Erythroblast (primary cell): ENCODE results near the gene DENR.
"Not testable (repeated sequence)": the region's sequence is repeated elsewhere in the genome, so short reads cannot be mapped to it uniquely, and the experiment has no call there.

Experiments
- DNase-seq, 2 experiments: peaks; one replicate each; lab custom pipeline; 2025; lab: John Stamatoyannopoulos, UW
- GATA1 ChIP-seq: IDR thresholded peaks from 2 replicates; pipeline ENCODE4 v1.6.1; 2011; ENCODE audit warnings: low read depth, mild to moderate bottlenecking, control low read depth, low read length, moderate library complexity
- POLR2A ChIP-seq: IDR thresholded peaks from 2 replicates; pipeline ENCODE4 v1.6.1; 2011; ENCODE audit warnings: mild to moderate bottlenecking, low read length

Gene DENR

GRCh38 chr12:122785503-122785902, 32.9 kb downstream of the DENR start:
- TF ChIP-seq GATA1: no peak
- TF ChIP-seq POLR2A: no peak

GRCh38 chr12:122788387-122788786, 35.8 kb downstream of the DENR start:
- TF ChIP-seq POLR2A (no peak), GATA1 (no peak)
- DNase-seq: no peak

More at GRCh38 chr12:122785503-122785902, 32.9 kb downstream of the DENR start:
- no peak for DNase-seq

GRCh38 chr12:122789637-122790036, 37.0 kb downstream of the DENR start:
- TF ChIP-seq GATA1: no peak
- TF ChIP-seq POLR2A: no peak
- peak in 1 of 2 experiments; percentile 40 for DNase-seq

GRCh38 chr12:122790393-122791075, 37.9 kb downstream of the DENR start:
- TF ChIP-seq POLR2A: no peak
- no peak for TF ChIP-seq GATA1
- no peak for DNase-seq

GRCh38 chr12:122793685-122794106, 41.1 kb downstream of the DENR start:
- DNase-seq: peak; percentile 87 to 94
- TF ChIP-seq POLR2A: no peak
- TF ChIP-seq GATA1: no peak

GRCh38 chr12:122795807-122796206, 43.2 kb downstream of the DENR start:
- DNase-seq: no peak
- TF ChIP-seq POLR2A (no peak), GATA1 (no peak)

GRCh38 chr12:122799641-122800243, 47.1 kb downstream of the DENR start:
- no peak for DNase-seq
- TF ChIP-seq GATA1 (no peak), POLR2A (no peak)

GRCh38 chr12:122803937-122804336, 51.3 kb downstream of the DENR start:
- TF ChIP-seq GATA1: no peak
- no peak for TF ChIP-seq POLR2A

GRCh38 chr12:122804957-122805356, 52.3 kb downstream of the DENR start:
- not testable (repeated sequence) for DNase-seq

More at GRCh38 chr12:122803937-122804336, 51.3 kb downstream of the DENR start:
- DNase-seq: no peak

GRCh38 chr12:122807651-122808050, 55.0 kb downstream of the DENR start:
- no peak for DNase-seq
- TF ChIP-seq POLR2A (no peak), GATA1 (no peak)

GRCh38 chr12:122811777-122812176, 59.2 kb downstream of the DENR start:
- TF ChIP-seq GATA1: no peak
- no peak for TF ChIP-seq POLR2A
- DNase-seq: no peak

GRCh38 chr12:122813310-122813713, 60.7 kb downstream of the DENR start:
- DNase-seq: no peak
- TF ChIP-seq POLR2A: no peak
- no peak for TF ChIP-seq GATA1

GRCh38 chr12:122819209-122819785, 66.7 kb downstream of the DENR start:
- TF ChIP-seq POLR2A (no peak), GATA1 (no peak)
- DNase-seq: no peak

- no peak for TF ChIP-seq GATA1
Measured at GRCh38 chr12:122820138-122820537, 67.5 kb downstream of the DENR start.

More at GRCh38 chr12:122820138-122820537, 67.5 kb downstream of the DENR start:
- DNase-seq: no peak
